Amygdala (tissue), 56 donors: ENCODE results near the gene FBXL14.

ENCODE experiments used
- DNase-seq, 56 donors: peaks; one replicate each; lab custom pipeline; 2025; lab: John Stamatoyannopoulos, UW

Gene FBXL14

GRCh38 chr12:1595690-1596347, 1.4 kb upstream of the FBXL14 start:
- no peak for DNase-seq

DNA sequence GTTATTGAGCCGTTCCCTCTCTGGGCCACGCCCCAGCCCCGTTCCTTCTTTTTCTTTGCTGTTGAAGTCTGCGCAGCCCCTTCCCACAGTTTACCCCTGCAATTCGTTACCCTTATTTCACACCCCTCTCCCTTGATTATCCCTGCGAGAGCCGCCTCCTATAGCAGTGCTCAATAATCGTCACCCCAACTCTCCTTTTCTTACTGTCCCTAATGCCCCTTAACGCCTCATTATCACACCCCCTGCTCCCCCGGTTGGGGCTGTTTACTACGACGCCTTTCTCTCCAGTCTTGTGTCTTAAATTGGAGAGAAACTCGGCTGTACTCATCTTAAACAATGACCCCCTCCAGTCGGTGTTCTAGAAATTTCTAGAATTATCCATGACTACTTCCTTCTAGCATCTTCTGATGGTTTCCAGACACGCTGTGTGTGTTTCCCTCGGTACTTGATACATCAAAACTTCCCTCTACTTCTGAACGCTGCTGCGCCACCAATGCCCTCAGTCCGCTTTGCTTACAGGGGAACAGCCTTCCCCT, 713 bp upstream of the FBXL14 start:
- DNase-seq = peak in 16 of 56 donors; percentile 13 to 82 (median 38)

DNA sequence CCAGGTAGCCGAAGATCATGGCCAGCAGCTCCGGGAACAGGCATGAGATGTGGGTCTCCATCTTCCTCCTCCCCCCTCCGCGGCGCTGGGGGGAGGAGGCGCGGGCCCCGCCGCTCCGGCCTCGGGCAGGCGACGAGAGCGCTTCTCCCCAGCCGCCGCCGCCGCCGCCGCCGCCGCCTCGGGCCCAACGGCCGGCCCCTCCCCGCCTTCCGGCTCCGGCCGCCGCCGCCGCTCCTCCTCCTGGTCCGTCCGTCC, 448 bp downstream of the FBXL14 start:
- DNase-seq = peak in 8 of 56 donors; percentile 22 to 77 (median 60)

GRCh38 chr12:1593174-1594005, 991 bp downstream of the FBXL14 start:
- peak in 20 of 56 donors; percentile 13 to 79 (median 54) for DNase-seq

GRCh38 chr12:1592444-1593173, 1.8 kb downstream of the FBXL14 start:
- peak in 34 of 56 donors; percentile 17 to 79 (median 42) for DNase-seq

DNA sequence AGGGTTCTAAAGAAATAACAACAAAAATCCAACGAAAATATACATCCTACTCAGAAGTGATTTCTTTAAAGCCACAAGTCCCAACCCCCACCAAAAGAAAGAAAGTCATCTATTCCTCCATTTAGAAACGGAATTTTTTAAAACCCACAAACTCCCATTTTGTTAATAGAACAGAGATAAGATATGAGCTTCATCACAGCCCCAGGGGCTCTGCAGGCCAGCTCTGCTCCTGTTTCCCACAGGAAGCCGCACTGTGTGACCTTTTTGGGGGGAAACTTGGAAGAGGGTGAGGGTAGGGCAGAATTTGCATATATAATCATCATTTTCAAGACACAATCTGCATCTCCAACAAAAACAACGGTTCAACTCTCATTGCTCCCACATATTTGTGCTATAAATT, 2.8 kb downstream of the FBXL14 start:
- DNase-seq = no peak

- DNase-seq = no peak
Measured at GRCh38 chr12:1591034-1591433, 3.3 kb downstream of the FBXL14 start.

GRCh38 chr12:1590221-1590979, 4.0 kb downstream of the FBXL14 start:
- DNase-seq = peak in 34 of 56 donors; percentile 12 to 67 (median 40)

GRCh38 chr12:1588575-1588947, 5.8 kb downstream of the FBXL14 start:
- DNase-seq = no peak

GRCh38 chr12:1587927-1588574, 6.3 kb downstream of the FBXL14 start:
- DNase-seq = no peak

DNA sequence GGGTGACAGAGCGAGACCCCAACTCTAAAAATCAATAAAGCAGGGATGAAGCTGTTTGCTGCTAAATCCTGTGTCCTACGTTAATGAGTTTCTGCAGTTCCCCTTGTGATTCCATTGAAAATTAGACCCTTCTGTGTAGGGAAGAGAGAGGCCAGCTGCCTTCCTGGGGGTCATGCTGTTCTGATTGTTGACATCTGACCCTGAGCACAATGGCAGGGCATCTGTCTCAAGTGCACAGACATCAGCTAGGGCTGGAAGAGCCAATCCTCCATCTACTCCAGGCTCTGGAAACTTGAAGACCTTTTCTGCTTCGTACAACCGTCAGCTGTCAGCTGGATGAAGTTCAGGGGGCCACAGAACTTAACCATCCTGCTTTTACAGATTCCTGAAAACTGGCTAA, 10.1 kb downstream of the FBXL14 start:
- DNase-seq = no peak

GRCh38 chr12:1583421-1584078, 10.8 kb downstream of the FBXL14 start:
- DNase-seq = peak in 37 of 56 donors; percentile 18 to 82 (median 42)

DNA sequence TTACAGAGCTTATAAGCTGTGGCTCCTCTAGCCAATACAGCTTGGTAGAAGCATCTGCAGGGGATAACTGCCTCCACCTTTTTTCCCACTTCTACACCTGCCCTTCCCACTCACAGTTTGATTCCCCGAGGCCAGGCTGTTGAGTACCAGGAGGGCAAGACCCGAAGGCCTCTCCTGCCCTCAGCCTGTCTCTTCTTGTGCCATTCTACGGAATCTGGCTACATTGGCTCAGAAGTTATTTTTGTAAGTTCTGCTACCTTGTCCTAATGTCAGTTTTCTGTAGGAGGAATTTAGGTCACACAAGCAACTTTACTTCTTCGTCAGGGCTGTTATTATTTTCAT, 11.7 kb downstream of the FBXL14 start:
- no peak for DNase-seq

DNA sequence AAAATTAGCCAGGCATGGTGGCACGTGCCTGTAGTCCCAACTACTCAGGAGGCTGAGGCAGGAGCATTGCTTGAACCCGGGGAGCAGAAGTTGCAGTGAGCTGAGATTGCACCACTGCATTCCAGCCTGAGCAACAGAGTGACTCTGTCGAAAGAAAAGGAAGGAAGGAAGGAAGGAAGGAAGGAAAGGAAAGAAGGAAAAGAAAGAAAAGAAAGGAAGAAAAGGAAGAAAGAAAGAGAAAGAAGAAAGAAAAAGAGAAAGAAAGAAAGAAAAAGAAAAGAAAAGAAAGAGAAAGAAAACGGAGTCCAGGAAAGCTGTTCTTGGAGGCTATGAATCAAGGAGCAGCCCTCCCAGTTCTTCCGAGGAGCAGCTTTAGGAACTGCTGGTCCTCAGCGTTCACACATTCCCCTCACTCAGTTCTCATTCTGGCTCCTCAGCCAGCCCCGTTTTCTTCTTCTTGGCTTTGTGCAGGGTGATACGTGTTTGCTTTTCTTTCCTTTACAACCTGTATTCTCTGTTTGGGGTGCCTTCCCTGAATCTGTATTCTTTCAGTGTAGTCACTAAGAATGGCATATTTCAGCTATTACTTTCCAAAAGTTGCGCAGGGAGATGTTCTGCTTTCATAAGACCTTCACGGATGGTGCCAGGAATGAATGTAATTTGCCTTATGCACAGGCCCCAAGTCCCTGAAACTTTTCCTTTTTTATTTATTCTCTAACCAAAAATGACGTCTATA, 12.2 kb downstream of the FBXL14 start:
- DNase-seq = no peak

DNA sequence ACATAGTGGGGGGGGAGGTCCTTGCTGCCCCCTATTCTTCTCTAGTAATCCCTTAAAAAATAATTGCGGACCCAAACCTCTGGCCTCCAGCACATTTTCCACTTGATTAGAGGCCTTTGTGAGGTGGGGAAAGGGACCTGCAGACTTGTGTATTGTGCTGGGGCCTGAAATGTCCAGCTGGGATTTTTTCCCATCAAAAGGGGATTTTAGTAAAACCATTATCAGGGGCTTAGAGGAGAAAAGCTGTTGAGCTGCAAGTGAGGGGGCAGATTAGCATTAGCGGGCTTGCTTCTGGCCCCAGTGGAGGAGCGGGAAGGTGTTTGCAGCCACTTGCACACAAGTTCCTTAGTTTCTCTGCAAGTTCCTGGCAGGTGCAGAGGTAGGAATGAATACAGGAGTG, 13.9 kb downstream of the FBXL14 start:
- no peak for DNase-seq

DNA sequence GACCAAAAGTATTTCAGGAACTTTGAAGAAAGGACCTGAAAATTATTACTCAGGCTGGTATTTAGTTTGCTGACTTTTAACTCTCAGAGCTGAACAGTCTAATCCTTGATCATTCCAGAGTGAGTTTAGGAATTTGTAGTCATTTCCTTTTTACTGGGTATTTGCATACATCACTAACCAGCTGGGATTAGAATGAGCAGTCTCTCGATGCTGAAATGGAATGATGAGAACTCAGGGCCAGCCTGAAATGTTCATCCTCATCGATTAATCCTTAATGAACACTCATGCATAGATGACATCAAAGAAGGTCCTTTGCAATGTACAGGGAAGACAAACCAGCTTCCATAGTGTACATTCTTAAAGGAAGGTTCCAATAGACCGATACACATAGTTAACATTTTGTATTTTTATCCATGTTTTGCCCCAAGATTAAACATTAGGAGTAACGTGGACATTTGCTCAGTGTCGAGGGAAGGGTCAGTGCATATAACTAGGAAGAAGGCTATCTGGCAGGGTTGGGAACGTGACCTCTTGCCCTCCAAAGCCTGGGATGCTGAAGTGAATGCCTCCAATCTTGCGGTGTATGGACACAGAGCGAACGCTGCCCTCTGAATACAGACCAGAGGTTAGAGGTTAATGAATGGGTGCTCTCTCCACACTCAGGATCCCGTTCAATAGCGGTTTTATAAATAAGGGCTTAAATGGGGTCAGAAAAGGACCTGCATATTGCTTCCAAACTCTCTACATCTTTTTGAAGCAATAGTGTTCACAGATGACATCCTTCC, 14.5 kb downstream of the FBXL14 start:
- DNase-seq = no peak

GRCh38 chr12:1576410-1577241, 17.8 kb downstream of the FBXL14 start:
- DNase-seq = no peak
